K562 (cell line): Measurements from ENCODE around the gene ZMYND8. TPM values are rescaled to one million over a fixed set of nuclear protein-coding genes. Genes with fewer than 3 reads are reported as not detected.

ENCODE experiments used
- GTF2A2 ChIP-seq: IDR thresholded peaks from 2 replicates; pipeline ENCODE4 v1.6.1; 2016; ENCODE audit warnings: mild to moderate bottlenecking, missing genetic modification characterization, missing compliant biosample characterization
- MYBL2 ChIP-seq, 2 experiments: fragments of 450-650 bp in 1 of 2; sonication (generic) in 1 of 2; formaldehyde crosslinking in 1 of 2; IDR thresholded peaks; 2 replicates each; pipeline versions ENCODE4 v1.6.1 to v1.8.1; 2017 to 2022; ENCODE audit warnings: borderline replicate concordance in 1 of 2, inconsistent platforms in 1 of 2, low read depth in 1 of 2, mild to moderate bottlenecking in 1 of 2, missing genetic modification reagents in 1 of 2, moderate library complexity in 1 of 2
- RERE ChIP-seq: sonication (generic); formaldehyde crosslinking; IDR thresholded peaks from 2 replicates; pipeline ENCODE4 v1.8.0; 2023; ENCODE audit warnings: missing genetic modification reagents, mild to moderate bottlenecking, borderline replicate concordance
- TCF7 ChIP-seq: sonication (generic); IDR thresholded peaks from 2 replicates; pipeline ENCODE4 v1.6.1; 2016; ENCODE audit warnings: antibody characterized with exemption, borderline replicate concordance
- ZNF121 ChIP-seq: sonication (generic); formaldehyde crosslinking; conservative IDR thresholded peaks from 2 replicates; pipeline ENCODE4 v1.8.0; 2022; ENCODE audit warnings: missing genetic modification reagents
- polyA plus RNA-seq, 8 experiments: library from polyadenylated mRNA; depleted of rRNA in 4 of 8; stranded (reverse) in 5 of 8; unstranded in 3 of 8; fragments of >200 nt; fragmentation: Nextera tagmentation in 2 of 8; fragmentation: Illumina TruSeq in 1 of 8; extraction: Ambion mirVana in 2 of 8; extraction: Trizol in 1 of 8; gene quantifications; 2 replicates each; pipeline versions ENCODE4 v1.2.1 to v1.2.3, GENCODE V29; 2011 to 2014; ENCODE audit warnings: inconsistent platforms in 1 of 8, missing spikeins in 1 of 8
- total RNA-seq, 7 experiments: library from RNA; depleted of rRNA in 6 of 7; stranded (reverse); fragments of >200 nt in 6 of 7; fragmentation: Illumina TruSeq in 2 of 7; extraction: Trizol in 2 of 7; gene quantifications; 2 replicates each; pipeline versions ENCODE4 v1.2.1 to v1.2.3, GENCODE V29; 2011 to 2021; ENCODE audit warnings: low replicate concordance in 1 of 7

The ZMYND8 gene
- total and polyA plus RNA-seq, 9 of the 15 experiments (the other 6 are each of a cell fraction or from before 2014, with no cell fraction given), result 31.8 to 148 (median 71.9) TPM

GRCh38 chr20:47348539-47349142 is 7.9 kb downstream of the ZMYND8 start (continued):
- TF ChIP-seq RERE (no peak), MYBL2 (IDR thresholded peaks at IDR 0.05; ENCODE audit: low read depth) (no peak), MYBL2 (CRISPR knock-in tag; IDR thresholded peaks at IDR 0.05; ENCODE audit: borderline replicate concordance) (no peak), GTF2A2 (tag) (peak; percentile 42; the same call in 1 of the 2 replicates), TCF7 (0 out of 2 replicates have a peak, but pooled peaks have one; percentile 57), ZNF121 (CRISPR knock-in tag) (no peak)
- TF ChIP-seq, all 486 proteins: peak for 31
